Measurements from ENCODE around the gene MTMR12. TPM values are rescaled to one million over a fixed set of nuclear protein-coding genes. Genes with fewer than 3 reads are reported as not detected.

The MTMR12 gene, protein sequence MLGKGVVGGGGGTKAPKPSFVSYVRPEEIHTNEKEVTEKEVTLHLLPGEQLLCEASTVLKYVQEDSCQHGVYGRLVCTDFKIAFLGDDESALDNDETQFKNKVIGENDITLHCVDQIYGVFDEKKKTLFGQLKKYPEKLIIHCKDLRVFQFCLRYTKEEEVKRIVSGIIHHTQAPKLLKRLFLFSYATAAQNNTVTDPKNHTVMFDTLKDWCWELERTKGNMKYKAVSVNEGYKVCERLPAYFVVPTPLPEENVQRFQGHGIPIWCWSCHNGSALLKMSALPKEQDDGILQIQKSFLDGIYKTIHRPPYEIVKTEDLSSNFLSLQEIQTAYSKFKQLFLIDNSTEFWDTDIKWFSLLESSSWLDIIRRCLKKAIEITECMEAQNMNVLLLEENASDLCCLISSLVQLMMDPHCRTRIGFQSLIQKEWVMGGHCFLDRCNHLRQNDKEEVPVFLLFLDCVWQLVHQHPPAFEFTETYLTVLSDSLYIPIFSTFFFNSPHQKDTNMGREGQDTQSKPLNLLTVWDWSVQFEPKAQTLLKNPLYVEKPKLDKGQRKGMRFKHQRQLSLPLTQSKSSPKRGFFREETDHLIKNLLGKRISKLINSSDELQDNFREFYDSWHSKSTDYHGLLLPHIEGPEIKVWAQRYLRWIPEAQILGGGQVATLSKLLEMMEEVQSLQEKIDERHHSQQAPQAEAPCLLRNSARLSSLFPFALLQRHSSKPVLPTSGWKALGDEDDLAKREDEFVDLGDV
- polyA plus RNA-seq (ENCODE audit: insufficient read depth in 1 of 5, insufficient read length in 5 of 5, low replicate concordance in 1 of 5): 10 to 100 TPM; 30.1 to 37.0 (median 31.4) TPM
- long read RNA-seq, donor 1, full-length matches to known transcripts: 5 of 24 reads
- long read RNA-seq, donor 1, partial matches to known transcripts: 19 of 24 reads
- long read RNA-seq, donor 1, other reads (novel, unspliced or antisense): 0 of 24 reads
- long read RNA-seq, donor 2, full-length matches to known transcripts: 2 of 2 reads
- long read RNA-seq, donor 2, partial matches to known transcripts: 0 of 2 reads
- long read RNA-seq, donor 2, other reads (novel, unspliced or antisense): 0 of 2 reads
- long read RNA-seq, donor 3, full-length matches to known transcripts: 1 of 1 reads
- long read RNA-seq, donor 3, partial matches to known transcripts: 0 of 1 reads
- long read RNA-seq, donor 3, other reads (novel, unspliced or antisense): 0 of 1 reads
- long read RNA-seq, donor 4, full-length matches to known transcripts: 1 of 1 reads
- long read RNA-seq, donor 4, partial matches to known transcripts: 0 of 1 reads
- long read RNA-seq, donor 4, other reads (novel, unspliced or antisense): 0 of 1 reads
- long read RNA-seq, donor 5, full-length matches to known transcripts: 2 of 9 reads
- long read RNA-seq, donor 5, partial matches to known transcripts: 7 of 9 reads
- long read RNA-seq, donor 5, other reads (novel, unspliced or antisense): 0 of 9 reads
- long read RNA-seq, donor 6, full-length matches to known transcripts: 6 of 6 reads
- long read RNA-seq, donor 6, partial matches to known transcripts: 0 of 6 reads
- long read RNA-seq, donor 6, other reads (novel, unspliced or antisense): 0 of 6 reads
- long read RNA-seq, donor 7, full-length matches to known transcripts: 2 of 2 reads
- long read RNA-seq, donor 7, partial matches to known transcripts: 0 of 2 reads
- long read RNA-seq, donor 7, other reads (novel, unspliced or antisense): 0 of 2 reads
- long read RNA-seq, donor 8, partial matches to known transcripts: 0 of 1 reads
- long read RNA-seq, donor 8, other reads (novel, unspliced or antisense): 0 of 1 reads

DNA sequence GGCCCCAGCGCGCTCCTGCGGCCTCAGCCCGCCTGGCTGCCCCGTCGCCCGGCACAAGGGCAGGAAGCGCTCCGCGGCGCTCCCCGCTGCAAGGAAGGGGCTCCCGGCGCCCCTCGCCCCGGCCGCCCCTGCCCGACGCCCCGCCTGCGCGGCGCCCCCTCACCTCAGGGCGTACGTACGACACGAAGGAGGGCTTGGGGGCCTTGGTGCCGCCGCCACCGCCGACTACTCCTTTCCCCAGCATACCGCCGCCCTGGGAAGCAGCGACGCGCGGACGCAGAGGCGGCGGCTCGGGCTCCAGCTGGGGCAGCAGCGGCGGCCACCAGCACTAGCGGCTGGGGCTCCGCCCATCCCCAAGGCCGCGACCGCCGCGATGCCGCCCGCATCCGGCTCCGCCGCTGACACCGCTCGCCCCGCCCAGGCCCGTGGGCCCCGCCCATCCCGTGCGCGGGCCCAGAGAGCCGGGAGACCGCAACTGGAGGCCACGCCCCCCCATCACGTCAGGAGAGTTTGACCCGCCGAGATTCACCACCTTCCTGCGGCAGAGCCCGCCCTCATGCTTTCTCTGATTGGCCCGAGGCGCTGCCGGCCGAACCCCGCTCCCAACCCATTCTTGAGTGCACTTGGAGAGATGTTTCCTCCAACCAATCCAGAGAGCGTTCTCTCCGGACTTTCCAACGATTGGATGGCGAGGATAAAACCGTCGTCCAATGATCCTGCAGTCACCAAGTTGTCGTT lies at the start of gene MTMR12:
MTMR12 (minus strand) TSS at position 345 of the 738 bp plus-strand sequence; CDS start at position 244, 101 bp downstream.
- DNase-seq: peak; percentile 98 to 99

- DNase-seq: no peak
These were observed 49.8 kb upstream of the MTMR12 start for GRCh38 chr5:32362527-32362926.

- no peak for DNase-seq
These were observed 48.2 kb upstream of the MTMR12 start for GRCh38 chr5:32360906-32361305.

DNA sequence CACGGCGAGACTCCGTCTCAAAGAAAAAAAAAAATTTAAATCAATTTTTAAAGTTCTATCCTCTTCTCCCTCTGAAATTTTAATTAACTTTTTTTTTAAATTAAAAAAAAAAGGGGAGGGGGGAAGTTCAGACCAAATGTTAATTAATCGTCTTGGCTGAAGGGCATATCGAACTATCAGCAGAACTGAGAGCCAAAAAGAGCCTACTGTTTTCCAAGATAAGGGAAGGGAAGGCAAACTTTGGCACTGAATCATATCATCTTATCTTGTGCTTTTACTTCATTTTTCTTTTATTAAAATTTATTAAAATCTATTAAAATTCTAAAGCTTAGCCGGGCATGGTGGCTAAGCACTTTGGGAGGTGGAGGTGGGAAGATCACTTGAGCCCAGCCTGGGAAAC lies 45.9 kb upstream of the MTMR12 start:
- DNase-seq: no peak

GRCh38 chr5:32357658-32358057 lies 44.9 kb upstream of the MTMR12 start:
- DNase-seq: no peak

GRCh38 chr5:32355686-32356085 lies 42.9 kb upstream of the MTMR12 start:
- no peak for DNase-seq

GRCh38 chr5:32353420-32353819 lies 40.7 kb upstream of the MTMR12 start:
- DNase-seq: no peak

DNA sequence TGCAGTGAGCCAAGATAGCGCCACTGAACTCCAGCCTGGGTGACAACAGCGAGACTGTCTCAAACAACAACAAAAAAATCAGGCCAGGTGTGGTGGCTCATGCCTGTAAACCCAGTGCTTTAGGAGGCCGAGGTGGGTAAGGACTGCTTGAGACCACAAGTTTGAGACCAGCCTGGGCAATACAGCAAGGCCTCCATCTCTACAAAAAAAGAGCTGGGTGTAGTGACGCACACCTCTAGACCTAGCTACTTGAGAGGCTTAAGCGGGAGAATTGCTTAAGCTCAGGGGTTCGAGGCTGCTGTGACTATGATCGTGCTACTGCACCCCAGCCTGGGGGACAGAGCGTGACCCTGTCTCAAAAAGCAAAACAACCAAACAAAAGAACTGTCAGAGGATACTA lies 39.9 kb upstream of the MTMR12 start:
- no peak for DNase-seq

DNA sequence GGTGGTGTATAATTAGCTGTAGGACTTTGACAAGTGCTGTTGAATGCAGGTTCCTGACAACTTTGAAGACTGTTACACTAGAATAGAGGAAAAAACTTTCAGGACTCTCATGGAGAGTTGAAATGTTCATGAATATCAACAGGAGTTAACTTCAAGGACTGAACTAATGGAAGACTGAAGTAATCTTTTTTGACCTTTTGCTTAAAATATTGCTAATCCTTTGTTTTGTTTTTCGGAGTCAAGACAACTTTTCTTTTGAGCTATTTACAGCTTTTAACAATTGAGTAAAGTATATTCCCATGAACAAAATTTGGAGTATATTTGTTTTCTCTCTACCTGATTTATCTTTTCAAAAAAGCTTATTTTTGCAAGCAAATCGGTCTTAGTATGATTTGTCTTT lies 34.1 kb upstream of the MTMR12 start:
- no peak for DNase-seq

DNA sequence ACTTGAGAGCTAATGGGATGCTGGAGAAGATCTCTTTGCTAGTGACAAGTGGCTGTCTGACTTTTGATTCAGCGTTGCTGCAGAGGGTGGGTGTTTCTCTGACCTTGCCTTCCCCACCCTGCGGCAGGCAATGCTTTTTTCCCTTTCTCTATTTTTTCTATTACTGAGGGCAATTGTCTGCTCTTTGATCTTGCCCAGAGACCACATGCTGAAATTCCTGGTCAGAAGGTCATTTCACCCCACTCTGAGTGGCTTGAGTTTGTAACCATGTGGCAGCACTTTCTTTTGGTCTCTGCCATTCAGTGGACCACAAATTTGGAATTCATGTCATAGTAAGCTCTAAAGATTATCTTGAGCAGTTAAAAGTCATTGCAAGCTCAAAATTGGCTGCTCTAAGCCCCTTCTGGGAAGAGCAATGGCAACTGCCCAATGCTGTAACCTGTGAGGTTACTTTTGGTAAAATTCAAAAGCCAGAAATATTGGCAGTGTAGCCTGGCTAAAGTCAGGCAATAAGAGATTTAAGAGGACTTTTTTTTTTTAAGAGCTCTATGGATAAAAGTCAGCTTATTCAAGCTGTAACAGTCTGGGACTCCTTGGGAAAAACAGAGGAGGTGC lies 30.4 kb upstream of the MTMR12 start:
- DNase-seq: no peak

DNA sequence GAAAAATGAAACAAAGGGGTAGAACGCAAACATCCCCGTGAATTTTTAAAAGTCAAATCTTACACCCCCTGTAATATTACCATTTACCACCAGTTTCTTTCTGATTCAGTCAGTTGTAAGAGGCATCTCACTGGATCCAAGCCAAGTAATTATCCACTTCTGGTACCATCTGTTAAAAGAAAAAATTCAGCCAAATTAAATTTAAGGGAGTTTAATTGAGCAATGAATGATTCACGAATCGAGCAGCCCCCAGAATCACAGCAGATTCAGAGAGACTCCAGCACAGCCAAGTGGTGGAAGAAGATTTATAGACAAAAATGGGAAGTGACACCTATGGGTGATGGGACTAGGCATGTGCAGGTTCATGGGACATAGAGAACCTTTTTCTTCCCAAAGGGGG lies 29.9 kb upstream of the MTMR12 start:
- DNase-seq: no peak

- no peak for DNase-seq
These were observed 27.1 kb upstream of the MTMR12 start for GRCh38 chr5:32339878-32340277.

DNA sequence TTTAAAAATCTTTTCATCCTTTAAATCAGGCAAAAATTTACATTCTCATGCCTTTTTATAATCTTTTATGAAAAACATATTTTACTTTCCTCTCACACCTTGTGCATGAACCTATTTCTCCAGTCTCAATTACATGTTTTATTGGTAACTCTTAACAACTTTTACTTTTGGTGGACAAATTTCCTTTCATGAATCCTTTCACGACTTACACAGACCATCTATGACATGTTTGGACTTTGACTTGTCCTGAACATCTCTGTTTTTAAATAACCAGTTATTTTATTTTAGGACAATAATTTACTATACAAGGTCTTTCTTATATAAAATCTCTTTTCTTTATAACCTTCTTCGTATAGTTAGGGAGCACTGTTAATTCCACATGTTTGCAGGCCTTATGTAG lies 26.5 kb upstream of the MTMR12 start:
- DNase-seq: no peak

DNA sequence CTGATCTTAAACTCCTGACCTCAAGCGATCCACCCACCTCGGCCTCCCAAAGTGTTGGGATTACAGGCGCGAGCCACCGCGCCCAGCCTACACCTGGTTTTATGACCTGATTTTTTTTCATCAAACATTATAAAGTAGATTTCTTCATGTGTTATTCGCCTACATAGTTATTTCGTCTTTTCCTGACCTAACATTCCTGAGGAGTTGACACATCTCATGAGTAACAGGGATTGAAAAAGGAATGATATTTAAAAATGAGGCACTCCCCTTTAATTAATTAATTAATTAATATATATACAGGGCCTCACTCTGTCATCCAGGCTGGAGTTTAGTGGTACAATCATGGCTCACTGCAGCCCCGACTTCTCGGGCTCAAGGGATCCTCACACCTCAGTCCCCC lies 20.2 kb upstream of the MTMR12 start:
- DNase-seq: no peak

GRCh38 chr5:32332361-32332760 lies 19.6 kb upstream of the MTMR12 start:
- no peak for DNase-seq

GRCh38 chr5:32331935-32332274 lies 19.2 kb upstream of the MTMR12 start:
- no peak for DNase-seq

GRCh38 chr5:32331217-32331934 lies 18.6 kb upstream of the MTMR12 start:
- peak; percentile 47 to 53 for DNase-seq

- no peak for DNase-seq
These were observed 17.6 kb upstream of the MTMR12 start for GRCh38 chr5:32330126-32330971.

All from right lung (tissue), 10 donors.